GM12801 (cell line): ENCODE measurements around the gene ANTXR2.

Experiments used
- TF ChIP-seq, protein P1 (sequence below): IDR thresholded peaks from one replicate; pipeline ENCODE4 v1.5.1; 2011; ENCODE audit warnings: control low read depth; ENCODE audit not compliant: insufficient read length; ENCODE audit errors: extremely low read depth

ANTXR2 gene

DNA sequence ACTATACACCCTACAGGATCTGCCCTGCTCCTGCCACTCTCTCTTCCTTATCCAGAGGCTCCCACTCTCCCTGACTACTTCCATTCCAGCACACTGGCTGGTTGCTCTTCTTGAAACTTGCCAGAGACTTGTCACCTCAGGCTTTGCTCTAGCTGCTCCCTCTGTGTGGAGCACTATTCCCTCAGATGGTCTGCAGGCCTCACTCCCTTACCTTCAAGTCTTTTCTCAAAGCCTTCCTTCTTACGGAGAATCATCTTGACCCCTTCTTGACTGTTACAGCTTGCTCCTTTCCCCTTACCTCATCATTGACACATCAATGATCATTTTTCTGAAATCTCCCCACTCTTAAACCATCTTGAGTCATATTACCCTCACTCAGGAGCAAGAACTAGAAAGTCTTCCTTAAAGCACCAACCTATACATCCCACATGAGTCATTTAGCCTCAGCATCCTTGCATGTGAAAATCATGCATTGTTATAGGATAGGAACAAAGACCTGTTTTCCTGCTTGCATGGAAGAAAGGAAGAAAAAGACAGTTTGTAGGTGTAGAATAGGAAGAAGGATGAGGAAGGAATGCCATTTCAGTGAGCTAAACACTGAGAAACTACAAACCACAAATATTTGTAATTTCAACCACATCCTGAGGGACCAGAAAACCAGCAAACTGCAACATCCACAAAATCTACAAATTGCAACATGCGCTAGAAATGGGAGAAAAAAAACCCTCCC lies 55.7 kb downstream of the ANTXR2 start:
- TF ChIP-seq, protein P1, sequence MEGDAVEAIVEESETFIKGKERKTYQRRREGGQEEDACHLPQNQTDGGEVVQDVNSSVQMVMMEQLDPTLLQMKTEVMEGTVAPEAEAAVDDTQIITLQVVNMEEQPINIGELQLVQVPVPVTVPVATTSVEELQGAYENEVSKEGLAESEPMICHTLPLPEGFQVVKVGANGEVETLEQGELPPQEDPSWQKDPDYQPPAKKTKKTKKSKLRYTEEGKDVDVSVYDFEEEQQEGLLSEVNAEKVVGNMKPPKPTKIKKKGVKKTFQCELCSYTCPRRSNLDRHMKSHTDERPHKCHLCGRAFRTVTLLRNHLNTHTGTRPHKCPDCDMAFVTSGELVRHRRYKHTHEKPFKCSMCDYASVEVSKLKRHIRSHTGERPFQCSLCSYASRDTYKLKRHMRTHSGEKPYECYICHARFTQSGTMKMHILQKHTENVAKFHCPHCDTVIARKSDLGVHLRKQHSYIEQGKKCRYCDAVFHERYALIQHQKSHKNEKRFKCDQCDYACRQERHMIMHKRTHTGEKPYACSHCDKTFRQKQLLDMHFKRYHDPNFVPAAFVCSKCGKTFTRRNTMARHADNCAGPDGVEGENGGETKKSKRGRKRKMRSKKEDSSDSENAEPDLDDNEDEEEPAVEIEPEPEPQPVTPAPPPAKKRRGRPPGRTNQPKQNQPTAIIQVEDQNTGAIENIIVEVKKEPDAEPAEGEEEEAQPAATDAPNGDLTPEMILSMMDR = no peak

DNA sequence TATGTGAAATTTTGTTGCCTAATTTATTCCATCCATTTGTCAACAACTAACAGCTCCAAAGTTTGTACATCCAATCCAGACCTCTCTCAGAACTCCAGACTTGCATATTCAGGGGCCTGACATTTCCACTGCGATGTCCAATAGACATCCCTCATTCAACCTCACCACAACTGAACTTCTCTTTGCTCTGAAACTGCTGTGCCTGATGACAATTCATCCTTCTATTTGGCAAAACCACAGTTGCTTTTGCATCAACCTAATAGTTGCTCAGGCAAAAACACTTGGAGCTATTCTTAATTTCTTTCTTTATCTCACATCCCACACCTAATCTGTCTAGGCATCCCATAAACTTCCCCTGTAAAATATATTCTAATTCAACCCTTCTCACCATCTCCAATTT lies 56.5 kb downstream of the ANTXR2 start:
- TF ChIP-seq, protein P1 = no peak

DNA sequence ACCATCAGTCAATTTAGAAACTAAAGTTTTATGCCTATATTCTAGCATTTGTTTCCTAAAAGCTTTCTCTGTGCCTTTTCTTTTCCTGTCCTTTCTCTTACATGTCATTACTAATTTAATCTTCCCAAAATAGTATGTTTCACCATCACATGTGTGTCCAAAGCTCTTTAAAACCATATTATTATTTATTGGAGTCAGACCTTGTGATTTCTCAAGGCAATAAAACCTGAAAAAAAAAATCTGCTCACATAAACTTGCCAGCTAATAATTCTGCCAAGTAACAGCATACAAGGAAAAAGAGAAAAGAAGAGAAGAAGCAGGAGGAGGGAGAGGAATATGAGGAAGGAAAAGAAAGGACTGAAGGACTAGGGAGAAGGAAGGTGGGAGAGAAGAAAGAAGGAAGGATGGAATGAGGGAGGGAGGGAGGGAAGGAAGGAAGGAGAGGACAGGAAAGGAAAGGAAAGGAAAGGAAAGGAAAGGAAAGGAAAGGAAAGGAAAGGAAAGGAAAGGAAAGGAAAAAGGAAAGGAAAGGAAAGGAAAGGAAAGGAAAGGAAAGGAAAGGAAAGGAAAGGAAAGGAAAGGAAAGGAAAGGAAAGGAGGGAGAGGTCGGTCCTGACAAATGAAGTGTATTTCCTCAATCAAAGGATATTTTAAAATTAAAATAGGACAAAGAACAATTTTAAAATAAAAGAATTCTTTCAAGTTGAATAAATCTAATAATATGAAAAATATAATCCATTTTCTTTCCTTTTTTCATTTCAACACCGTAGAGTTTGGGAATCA lies 57.4 kb downstream of the ANTXR2 start:
- TF ChIP-seq, protein P1 = no peak

- TF ChIP-seq, protein P1 = no peak
Measured at GRCh38 chr4:80014531-80014930, 58.5 kb downstream of the ANTXR2 start.

- TF ChIP-seq, protein P1 = no peak
Measured at GRCh38 chr4:80012291-80012690, 60.7 kb downstream of the ANTXR2 start.

GRCh38 chr4:80011636-80012236 lies 61.3 kb downstream of the ANTXR2 start:
- TF ChIP-seq, protein P1 = no peak

- TF ChIP-seq, protein P1 = no peak
Measured at GRCh38 chr4:80010316-80010715, 62.7 kb downstream of the ANTXR2 start.
